ENCODE results near the gene UBR4. TPM values are rescaled to one million over a fixed set of nuclear protein-coding genes. Genes with fewer than 3 reads are reported as not detected.

The UBR4 gene
- total and polyA plus RNA-seq, 2 of the 8 experiments (the other 6 are each of a cell fraction or from before 2014, with no cell fraction given) = 139 to 152 TPM

DNA sequence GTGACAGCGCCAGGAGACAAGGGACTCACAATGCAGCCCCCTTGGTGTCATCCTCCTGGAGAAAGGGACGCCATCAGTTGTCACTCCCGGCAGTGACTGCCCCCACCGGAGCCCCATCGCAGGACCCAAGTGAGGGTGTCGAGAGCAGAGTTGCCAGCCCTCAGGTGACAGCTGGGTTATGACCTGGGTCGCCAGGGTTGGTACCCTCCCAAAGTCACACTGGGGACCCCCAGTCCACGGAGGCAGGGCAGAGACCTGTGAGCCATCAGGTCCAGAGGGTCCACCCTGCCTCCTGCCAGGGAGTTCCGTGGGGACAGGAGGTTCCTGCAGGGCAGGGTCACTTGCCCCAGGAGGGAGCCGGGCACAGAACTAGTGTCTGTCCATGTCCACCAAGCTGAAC lies 175.3 kb downstream of the UBR4 start:
- no peak for DNase-seq (ENCODE audit: low read depth in 1 of 2, low spot score in 2 of 2)
- no peak overlapping the region for H3K9ac ChIP-seq (replicated peaks in 1 of 4; ENCODE audit: extremely low read depth in 1 of 4, low read depth in 3 of 4, low read length in 3 of 4)
- H2BK20ac ChIP-seq (ENCODE audit: low read length) = no peak overlapping the region
- H3K79me2 ChIP-seq (ENCODE audit: control insufficient read depth in 1 of 2, insufficient read depth in 2 of 2, low read length in 2 of 2) = no peaks in the 10 kb centered on the region
- no peak for TF ChIP-seq SP2 (IDR thresholded peaks at IDR 0.05; ENCODE audit: low read length)
- TF ChIP-seq POLR2AphosphoS5 (IDR thresholded peaks at IDR 0.05; ENCODE audit: low read depth, low read length) = no peak
- TF ChIP-seq EGR1 (IDR thresholded peaks at IDR 0.05; ENCODE audit: borderline replicate concordance, low read depth, low read length) = no peak
- TF ChIP-seq EZH2 (IDR thresholded peaks at IDR 0.05; ENCODE audit: low read depth, low read length, severe bottlenecking) = no peak
- TF ChIP-seq HDAC2 (IDR thresholded peaks at IDR 0.05; ENCODE audit: borderline replicate concordance in 1 of 2, low read depth in 2 of 2, low read length in 2 of 2) = no peak
- no peak overlapping the region for H3K56ac ChIP-seq (replicated peaks; ENCODE audit: insufficient read length, low read depth, low read length)
- H3K14ac ChIP-seq (ENCODE audit: insufficient read length) = no peak overlapping the region
- no peak overlapping the region for H3K4ac ChIP-seq (replicated peaks; ENCODE audit: insufficient read length, low read depth, low read length)
- no peak overlapping the region for H3K27ac ChIP-seq (ENCODE audit: low read depth, low read length)
- no peaks in the 10 kb centered on the region; a peak in 1 of 7 replicates for H3K4me1 ChIP-seq (replicated peaks in 1 of 4; ENCODE audit: control insufficient read depth in 3 of 4, insufficient read depth in 4 of 4, low read length in 3 of 4)
- H2AFZ ChIP-seq (ENCODE audit: low read length) = no peak overlapping the region
- no peaks in the 10 kb centered on the region for H3K36me3 ChIP-seq (ENCODE audit: control insufficient read depth in 2 of 4, insufficient read depth in 4 of 4, low read length in 3 of 4)
- H3K23ac ChIP-seq (ENCODE audit: insufficient read length) = no peak overlapping the region
- H3K9me3 ChIP-seq (ENCODE audit: insufficient read depth in 2 of 2, low read depth in 1 of 2, low read length in 1 of 2) = no peaks in the 10 kb centered on the region
- no peak overlapping the region for H4K8ac ChIP-seq (ENCODE audit: extremely low read depth, insufficient read depth, low read length)
- H2AK5ac ChIP-seq (ENCODE audit: low read depth, low read length) = no peak overlapping the region
- no peak overlapping the region for H2BK5ac ChIP-seq (ENCODE audit: low read depth, low read length)
- ChIA-PET POLR2A (ENCODE audit: partially characterized antibody) (no interaction called here), CTCF (ENCODE audit: partially characterized antibody) (interaction anchor here (0.8 to 1.3 kb wide), 2 partner anchors 12 to 23 kb away, joined by 3 read pairs; no protein-coding TSS in a partner anchor)
- H4K91ac ChIP-seq (replicated peaks; ENCODE audit: insufficient read length, low read length) = no peak overlapping the region
- H4K20me1 ChIP-seq (replicated peaks in 1 of 2; ENCODE audit: control insufficient read depth in 1 of 2, insufficient read depth in 2 of 2, low read length in 2 of 2) = no peaks in the 10 kb centered on the region
- no peak overlapping the region for H3K18ac ChIP-seq (ENCODE audit: extremely low read depth, low read length)
- H3K4me2 ChIP-seq (ENCODE audit: insufficient read depth in 1 of 2, low read depth in 2 of 2, low read length in 2 of 2) = no peak overlapping the region
- no peaks in the 10 kb centered on the region for H3K23me2 ChIP-seq (ENCODE audit: low read depth, low read length)
- H2BK15ac ChIP-seq (ENCODE audit: low read length) = no peak overlapping the region
- H2BK120ac ChIP-seq (replicated peaks; ENCODE audit: low read depth, low read length) = no peak overlapping the region
- no peak overlapping the region for H2BK12ac ChIP-seq (ENCODE audit: low read depth, low read length)
- H4K5ac ChIP-seq (ENCODE audit: insufficient read length, low read depth, low read length) = no peak overlapping the region
- WGBS, 2 experiments (ENCODE audit: extremely low coverage in 1 of 2, insufficient coverage in 1 of 2, insufficient read length in 1 of 2, insufficient replicate concordance in 2 of 2, low coverage in 1 of 2, low lambda C conversion rate in 2 of 2, missing lambda C conversion rate in 1 of 2) = 92% methylated on average over 9 of the region's 10 CpGs; no CpG with 5 or more reads in 1 of the 2 experiments
- no peak for FAIRE-seq
- no peaks in the 10 kb centered on the region for H3K79me1 ChIP-seq (ENCODE audit: low read depth, low read length)
- peaks cover 0 to 2% (median 0%) of the 10 kb centered on the region in 4 experiments; a peak in 1 of 7 replicates for H3K27me3 ChIP-seq (replicated peaks in 1 of 4; ENCODE audit: control insufficient read depth in 3 of 4, extremely low read depth in 1 of 4, insufficient read depth in 3 of 4, low read length in 3 of 4)
- no peak overlapping the region for H3K4me3 ChIP-seq (ENCODE audit: extremely low read depth in 1 of 4, insufficient read depth in 2 of 4, low read depth in 3 of 4, low read length in 4 of 4)
